HG03135 (cell line): ENCODE data around the gene CREB3L1.

Experiments used
- ATAC-seq: cut with Tn5 transposase; IDR thresholded peaks from one replicate; pipeline ENCODE4 v1.9.1; 2021; ENCODE audit warnings: mild to moderate bottlenecking, moderate library complexity; ENCODE audit not compliant: unreplicated experiment

The CREB3L1 gene

GRCh38 chr11:46272816-46273427, 4.5 kb upstream of the CREB3L1 start:
- ATAC-seq = no peak

- ATAC-seq = no peak
Observed at GRCh38 chr11:46273511-46274205, 3.8 kb upstream of the CREB3L1 start.

- ATAC-seq = no peak
Observed at GRCh38 chr11:46275964-46276641, 1.4 kb upstream of the CREB3L1 start.

GRCh38 chr11:46277313-46277621, 195 bp upstream of the CREB3L1 start:
- ATAC-seq = no peak

GRCh38 chr11:46278387-46279125, 1.1 kb downstream of the CREB3L1 start:
- ATAC-seq = no peak

GRCh38 chr11:46279126-46280099, 2.0 kb downstream of the CREB3L1 start:
- ATAC-seq = no peak

GRCh38 chr11:46280706-46281105, 3.2 kb downstream of the CREB3L1 start:
- ATAC-seq = no peak

- no peak for ATAC-seq
Observed at GRCh38 chr11:46281371-46281831, 3.9 kb downstream of the CREB3L1 start.

GRCh38 chr11:46285173-46285572, 7.7 kb downstream of the CREB3L1 start:
- no peak for ATAC-seq

GRCh38 chr11:46285594-46286033, 8.2 kb downstream of the CREB3L1 start:
- ATAC-seq = no peak

- no peak for ATAC-seq
Observed at GRCh38 chr11:46286789-46287188, 9.3 kb downstream of the CREB3L1 start.

GRCh38 chr11:46288451-46288850, 11.0 kb downstream of the CREB3L1 start:
- no peak for ATAC-seq

- no peak for ATAC-seq
Observed at GRCh38 chr11:46290011-46290410, 12.5 kb downstream of the CREB3L1 start.

- no peak for ATAC-seq
Observed at GRCh38 chr11:46290598-46291309, 13.3 kb downstream of the CREB3L1 start.

GRCh38 chr11:46291441-46292150, 14.1 kb downstream of the CREB3L1 start:
- no peak for ATAC-seq

GRCh38 chr11:46293066-46293465, 15.6 kb downstream of the CREB3L1 start:
- ATAC-seq = no peak

- ATAC-seq = no peak
Observed at GRCh38 chr11:46293641-46294103, 16.2 kb downstream of the CREB3L1 start.

GRCh38 chr11:46294365-46295309, 17.2 kb downstream of the CREB3L1 start:
- ATAC-seq = no peak
